Vagina (tissue), 2 donors: ENCODE data around the gene ANK2. TPM values are rescaled to one million over a fixed set of nuclear protein-coding genes. Genes with fewer than 3 reads are reported as not detected.

Source experiments
- DNase-seq, 2 donors: peaks; one replicate each; pipeline ENCODE4 v3.0.0-alpha.2; 2017; ENCODE audit errors: extremely low spot score in 2 of 2
- H3K27ac ChIP-seq: fragments of 200-600 bp; sonication (generic); one replicate; pipeline ENCODE4 v1.5.1; 2019
- H3K27me3 ChIP-seq: fragments of 200-600 bp; sonication (generic); one replicate; pipeline ENCODE4 v1.5.1; 2019
- H3K36me3 ChIP-seq, 2 donors: fragments of 200-600 bp; sonication (generic); one replicate each; pipeline ENCODE4 v1.5.1; 2017 to 2019
- H3K4me1 ChIP-seq: fragments of 200-600 bp; sonication (generic); one replicate; pipeline ENCODE4 v1.5.1; 2019
- H3K4me3 ChIP-seq, 2 donors: fragments of 200-600 bp; sonication (generic); 1 replicate in 1 of 2; 2 replicates in 1 of 2; pipeline ENCODE4 v1.5.1; 2016 to 2019
- H3K9me3 ChIP-seq: fragments of 200-600 bp; sonication (generic); one replicate; pipeline ENCODE4 v1.5.1; 2019
- POLR2A ChIP-seq, 2 donors: fragments of 450-650 bp; IDR thresholded peaks; one replicate each; pipeline ENCODE4 v1.6.1; 2017; ENCODE audit warnings: antibody characterized with exemption in 2 of 2, mild to moderate bottlenecking in 2 of 2, moderate library complexity in 2 of 2
- POLR2AphosphoS5 ChIP-seq, 2 donors: sonication (generic); formaldehyde crosslinking; IDR thresholded peaks; one replicate each; pipeline ENCODE4 v1.9.0; 2017; ENCODE audit warnings: antibody characterized with exemption in 2 of 2, mild to moderate bottlenecking in 2 of 2, low read depth in 1 of 2; ENCODE audit not compliant: insufficient read depth in 1 of 2
- intact Hi-C: fragments of 100-400 bp; cut with DNase I; formaldehyde crosslinking; loops from one replicate; pipeline ENCODE4 v1.15.1; 2023
- total RNA-seq: library from RNA; depleted of rRNA; stranded (reverse); fragments of >200 nt; gene quantifications from one replicate; pipeline ENCODE4 v1.2.3, GENCODE V29; 2016
- TF ChIP-seq, protein P1 (sequence below), 3 experiments: fragments of 450-650 bp in 2 of 3; fragments of 200-600 bp in 1 of 3; sonication (generic) in 1 of 3; IDR thresholded peaks; one replicate each; pipeline ENCODE4 v1.5.1; 2017 to 2019; ENCODE audit warnings: antibody characterized with exemption in 3 of 3, mild to moderate bottlenecking in 2 of 3, moderate library complexity in 2 of 3

ANK2 gene
- total RNA-seq, 1 donor from 2014 or later: 64.6 TPM

DNA sequence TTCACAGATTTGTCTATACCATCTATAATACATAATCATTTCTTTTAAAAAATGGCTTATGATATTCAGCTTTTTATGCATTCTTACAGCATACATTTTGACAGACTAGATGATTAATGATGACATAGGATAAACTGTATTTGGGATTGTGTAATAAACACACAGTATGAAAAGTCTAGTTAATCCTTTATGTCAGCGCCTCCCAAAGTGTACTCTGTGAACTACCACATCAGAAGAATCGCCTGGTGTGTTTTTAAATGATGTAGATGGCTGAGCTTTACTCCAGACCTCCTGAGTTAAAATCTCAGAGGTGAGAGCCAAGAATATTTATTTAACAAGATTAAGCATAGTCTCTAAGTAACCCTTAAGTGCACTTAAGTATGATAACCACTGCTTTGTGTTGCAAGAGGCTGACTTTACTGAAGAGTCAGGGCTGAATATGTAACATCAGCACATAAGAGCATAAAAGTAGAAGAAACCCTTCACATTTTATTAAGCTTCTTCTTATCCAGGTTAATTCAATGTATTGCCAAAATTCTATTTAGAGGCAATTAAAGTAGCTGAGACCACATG is 104.2 kb downstream of the ANK2 start:
- intact Hi-C loops: no loop called here
- no peak overlapping the region for H3K27ac ChIP-seq
- no peak for DNase-seq
- peaks cover 3% of the 10 kb centered on the region for H3K4me1 ChIP-seq
- no peaks in the 10 kb centered on the region for H3K36me3 ChIP-seq
- TF ChIP-seq, protein P1, sequence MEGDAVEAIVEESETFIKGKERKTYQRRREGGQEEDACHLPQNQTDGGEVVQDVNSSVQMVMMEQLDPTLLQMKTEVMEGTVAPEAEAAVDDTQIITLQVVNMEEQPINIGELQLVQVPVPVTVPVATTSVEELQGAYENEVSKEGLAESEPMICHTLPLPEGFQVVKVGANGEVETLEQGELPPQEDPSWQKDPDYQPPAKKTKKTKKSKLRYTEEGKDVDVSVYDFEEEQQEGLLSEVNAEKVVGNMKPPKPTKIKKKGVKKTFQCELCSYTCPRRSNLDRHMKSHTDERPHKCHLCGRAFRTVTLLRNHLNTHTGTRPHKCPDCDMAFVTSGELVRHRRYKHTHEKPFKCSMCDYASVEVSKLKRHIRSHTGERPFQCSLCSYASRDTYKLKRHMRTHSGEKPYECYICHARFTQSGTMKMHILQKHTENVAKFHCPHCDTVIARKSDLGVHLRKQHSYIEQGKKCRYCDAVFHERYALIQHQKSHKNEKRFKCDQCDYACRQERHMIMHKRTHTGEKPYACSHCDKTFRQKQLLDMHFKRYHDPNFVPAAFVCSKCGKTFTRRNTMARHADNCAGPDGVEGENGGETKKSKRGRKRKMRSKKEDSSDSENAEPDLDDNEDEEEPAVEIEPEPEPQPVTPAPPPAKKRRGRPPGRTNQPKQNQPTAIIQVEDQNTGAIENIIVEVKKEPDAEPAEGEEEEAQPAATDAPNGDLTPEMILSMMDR (IDR thresholded peaks at IDR 0.05): no peak
- peak in 1 of 2 donors; percentile 68 for TF ChIP-seq POLR2AphosphoS5 (IDR thresholded peaks at IDR 0.05; ENCODE audit: insufficient read depth in 1 of 2, low read depth in 1 of 2)
- no peak for TF ChIP-seq POLR2A (IDR thresholded peaks at IDR 0.05)
- no peaks in the 10 kb centered on the region for H3K27me3 ChIP-seq
- no peaks in the 10 kb centered on the region for H3K9me3 ChIP-seq
- H3K4me3 ChIP-seq: no peak overlapping the region

DNA sequence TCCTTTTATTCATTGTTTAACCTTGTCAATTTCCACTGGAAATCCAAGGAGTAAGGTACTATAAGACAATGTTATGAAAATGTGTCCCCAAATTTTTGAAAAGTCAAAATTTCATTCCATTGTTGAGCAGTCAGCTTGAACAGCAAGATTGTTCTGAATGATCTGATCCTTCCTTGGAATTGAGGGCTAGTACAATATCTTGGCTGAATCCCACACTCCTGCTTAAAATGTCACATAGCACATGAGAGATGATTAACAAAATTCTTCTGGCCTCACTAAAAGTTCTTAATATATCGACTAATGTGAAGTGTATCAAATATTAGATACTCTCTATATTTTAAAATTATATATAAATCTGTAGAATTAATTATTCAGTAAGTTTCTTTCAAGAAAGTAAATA is 104.8 kb downstream of the ANK2 start:
- Histone ChIP-seq H3K9me3 (no peaks in the 10 kb centered on the region), H3K27me3 (no peaks in the 10 kb centered on the region), H3K4me3 (no peak overlapping the region), H3K36me3 (no peaks in the 10 kb centered on the region), H3K27ac (no peak overlapping the region), H3K4me1 (no peaks in the 10 kb centered on the region)
- TF ChIP-seq, protein P1 (IDR thresholded peaks at IDR 0.05): no peak
- TF ChIP-seq POLR2AphosphoS5 (IDR thresholded peaks at IDR 0.05; ENCODE audit: insufficient read depth in 1 of 2, low read depth in 1 of 2) (no peak), POLR2A (IDR thresholded peaks at IDR 0.05) (no peak)
- no peak for DNase-seq
- intact Hi-C loops: no loop called here

DNA sequence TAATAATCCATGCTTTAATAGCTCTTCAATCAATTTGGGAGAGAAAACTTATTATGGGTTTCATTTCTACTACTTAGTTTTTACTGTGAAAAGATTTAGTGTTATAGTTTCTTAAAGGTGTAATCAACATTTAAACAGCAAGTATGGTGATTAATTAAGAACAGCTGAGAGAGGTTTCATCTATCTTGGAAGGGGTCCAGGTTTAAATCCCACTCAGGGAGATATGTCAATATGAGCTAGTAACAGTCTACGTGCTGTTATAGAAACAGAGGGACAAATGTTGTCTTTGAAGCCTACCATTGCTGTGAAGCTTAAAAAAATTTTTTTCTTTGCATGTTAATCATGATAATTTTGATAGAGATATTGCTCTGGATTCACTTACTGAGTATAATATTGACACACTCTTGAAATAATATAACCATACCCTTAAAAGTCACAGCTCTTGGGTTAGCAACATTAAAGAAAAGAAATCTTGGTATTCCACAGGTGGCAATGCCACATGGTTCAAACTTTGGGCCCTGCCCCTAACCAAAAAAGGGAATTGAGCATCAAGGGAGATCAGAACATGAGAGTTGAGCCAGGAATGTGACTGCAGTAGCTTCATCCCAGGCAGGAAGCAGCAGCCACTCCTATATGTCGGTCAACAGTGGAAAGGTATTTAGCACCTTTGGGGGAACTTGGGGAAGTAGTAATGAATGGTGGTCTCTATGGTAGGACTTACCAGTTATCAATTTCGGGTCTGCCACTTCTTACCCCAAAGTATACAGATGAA is 107.8 kb downstream of the ANK2 start:
- H3K4me1 ChIP-seq: peaks cover 7% of the 10 kb centered on the region
- TF ChIP-seq POLR2A (IDR thresholded peaks at IDR 0.05): no peak
- TF ChIP-seq POLR2AphosphoS5 (IDR thresholded peaks at IDR 0.05; ENCODE audit: insufficient read depth in 1 of 2, low read depth in 1 of 2): no peak
- TF ChIP-seq, protein P1 (IDR thresholded peaks at IDR 0.05): no peak
- H3K4me3 ChIP-seq: no peak overlapping the region
- no peaks in the 10 kb centered on the region for H3K9me3 ChIP-seq
- no peaks in the 10 kb centered on the region for H3K27me3 ChIP-seq
- intact Hi-C loops: no loop called here
- no peak overlapping the region for H3K27ac ChIP-seq
- H3K36me3 ChIP-seq: no peaks in the 10 kb centered on the region
- DNase-seq: no peak

DNA sequence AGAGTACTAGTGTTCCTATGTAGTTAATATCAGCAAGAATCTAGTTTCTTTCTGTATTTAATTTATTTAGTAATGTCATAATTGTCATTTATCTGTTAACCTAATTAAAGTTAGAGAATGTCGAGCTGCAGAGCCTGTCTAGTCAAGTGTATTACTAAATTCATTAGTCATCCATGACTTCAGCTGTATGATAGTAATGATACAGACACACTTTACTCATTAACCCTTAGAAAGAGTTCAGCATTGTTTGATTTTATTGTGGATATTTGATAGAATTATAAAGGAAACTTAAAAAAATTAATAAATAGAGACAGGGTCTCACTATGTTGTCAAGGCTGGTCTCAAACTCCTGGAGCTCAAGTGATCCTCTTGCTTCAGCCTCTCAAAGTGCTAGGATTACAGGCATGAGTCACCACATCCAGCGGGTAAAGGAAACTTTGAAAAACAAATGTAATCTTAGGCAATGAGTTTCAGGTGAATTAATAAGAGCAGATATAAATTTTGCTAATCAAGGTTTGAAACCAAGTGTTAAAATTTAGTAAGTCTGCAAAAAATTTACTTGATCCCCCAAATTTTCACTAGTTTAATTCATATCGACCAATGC is 110.6 kb downstream of the ANK2 start:
- TF ChIP-seq, protein P1 (IDR thresholded peaks at IDR 0.05): no peak
- no peak for TF ChIP-seq POLR2AphosphoS5 (IDR thresholded peaks at IDR 0.05; ENCODE audit: insufficient read depth in 1 of 2, low read depth in 1 of 2)
- TF ChIP-seq POLR2A (IDR thresholded peaks at IDR 0.05): no peak
- DNase-seq: no peak
- Histone ChIP-seq H3K4me3 (no peak overlapping the region), H3K27ac (peak overlapping the region; percentile 80), H3K4me1 (peaks cover 7% of the 10 kb centered on the region), H3K36me3 (no peaks in the 10 kb centered on the region), H3K27me3 (no peaks in the 10 kb centered on the region), H3K9me3 (no peaks in the 10 kb centered on the region)
- intact Hi-C loops: no loop called here

DNA sequence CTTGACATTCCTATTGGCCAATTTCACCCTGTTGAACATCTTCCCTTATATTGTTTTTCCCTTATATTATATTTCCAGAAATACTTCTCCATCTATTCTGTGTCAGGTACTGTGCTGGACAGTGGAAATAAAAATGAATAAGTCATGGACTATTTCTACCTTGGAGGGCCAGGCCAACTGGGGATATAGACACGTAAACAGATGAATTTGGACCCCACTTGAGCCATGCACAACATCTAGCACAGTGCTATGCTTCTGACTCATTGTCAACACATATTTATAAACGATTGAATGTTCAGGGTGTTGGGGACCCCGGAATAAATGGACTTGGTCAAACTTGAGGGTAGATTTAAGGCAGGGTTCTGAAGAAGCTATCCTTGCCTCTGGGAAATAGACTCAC is 111.1 kb downstream of the ANK2 start:
- peaks cover 7% of the 10 kb centered on the region for H3K4me1 ChIP-seq
- TF ChIP-seq POLR2AphosphoS5 (IDR thresholded peaks at IDR 0.05; ENCODE audit: insufficient read depth in 1 of 2, low read depth in 1 of 2): no peak
- TF ChIP-seq, protein P1 (IDR thresholded peaks at IDR 0.05): no peak
- TF ChIP-seq POLR2A (IDR thresholded peaks at IDR 0.05): no peak
- no peaks in the 10 kb centered on the region for H3K27me3 ChIP-seq
- H3K36me3 ChIP-seq: no peaks in the 10 kb centered on the region
- no peak overlapping the region for H3K4me3 ChIP-seq
- peak overlapping the region; percentile 80 for H3K27ac ChIP-seq
- intact Hi-C loops: no loop called here
- no peaks in the 10 kb centered on the region for H3K9me3 ChIP-seq
- DNase-seq: no peak
